ENCODE results near the gene PANX2. TPM values are rescaled to one million over a fixed set of nuclear protein-coding genes. Genes with fewer than 3 reads are reported as not detected.
A peak's percentile ranks its signal among the peaks of the same experiment; 100 is the strongest.
"Not testable (repeated sequence)": the region's sequence is repeated elsewhere in the genome, so short reads cannot be mapped to it uniquely, and the experiment has no call there.

Gene PANX2
- total RNA-seq, 2 experiments from 2014 or later, result 3.3 to 3.5 TPM

- H3K4me1 Mint-ChIP-seq (ENCODE audit: low read depth); DNase-seq; H3K36me3 Mint-ChIP-seq; H3K9me3 Mint-ChIP-seq; intact Hi-C loops (cut with micrococcal nuclease); H3K27ac Mint-ChIP-seq; POLR2A ChIA-PET; CTCF ChIA-PET: not testable (repeated sequence)
- Mint-ChIP-seq H3K27me3 (peaks cover 32% of the 10 kb centered on the region), H3K4me3 (peak overlapping the region; percentile 46)
These were observed 1.9 kb upstream of the PANX2 start for GRCh38 chr22:50168490-50169180.

GRCh38 chr22:50169181-50169759 lies 1.3 kb upstream of the PANX2 start:
- Mint-ChIP-seq H3K9me3 (no peaks in the 10 kb centered on the region), H3K27ac (no peak overlapping the region), H3K4me1 (ENCODE audit: low read depth) (peaks cover 9% of the 10 kb centered on the region), H3K4me3 (peak overlapping the region; percentile 56), H3K36me3 (no peaks in the 10 kb centered on the region), H3K27me3 (peaks cover 29% of the 10 kb centered on the region)
- ChIA-PET CTCF (no interaction called here), POLR2A (no interaction called here)
- intact Hi-C loops (cut with micrococcal nuclease), result no loop called here
- DNase-seq, result no peak

GRCh38 chr22:50169774-50170341 lies 673 bp upstream of the PANX2 start:
- H3K9me3 Mint-ChIP-seq, result no peaks in the 10 kb centered on the region
- peak overlapping the region; percentile 35 for H3K4me3 Mint-ChIP-seq
- ChIA-PET CTCF (no interaction called here), POLR2A (no interaction called here)
- DNase-seq, result peak; percentile 84
- peaks cover 29% of the 10 kb centered on the region for H3K27me3 Mint-ChIP-seq
- intact Hi-C loops (cut with micrococcal nuclease), result loop anchor here (2.0 kb wide), 1 partner anchor 15 kb away; the partner anchor contains the start of gene TRABD
- H3K36me3 Mint-ChIP-seq, result no peaks in the 10 kb centered on the region
- peaks cover 9% of the 10 kb centered on the region for H3K4me1 Mint-ChIP-seq (ENCODE audit: low read depth)
- H3K27ac Mint-ChIP-seq, result no peak overlapping the region

- Mint-ChIP-seq H3K36me3 (no peaks in the 10 kb centered on the region), H3K27ac (no peak overlapping the region), H3K27me3 (peaks cover 25% of the 10 kb centered on the region), H3K9me3 (no peaks in the 10 kb centered on the region), H3K4me3 (peak overlapping the region; percentile 67), H3K4me1 (ENCODE audit: low read depth) (peaks cover 9% of the 10 kb centered on the region)
- no peak for DNase-seq
- intact Hi-C loops (cut with micrococcal nuclease), result loop anchor here (2.0 kb wide), 1 partner anchor 13 kb away; the partner anchor contains the start of gene TRABD
- ChIA-PET POLR2A (interaction anchor here (1.9 kb wide), 1 partner anchor 20 kb away, joined by 5 read pairs; no protein-coding TSS in a partner anchor), CTCF (no interaction called here)
These were observed 911 bp downstream of the PANX2 start for GRCh38 chr22:50171319-50171964.

GRCh38 chr22:50171965-50172421 lies 1.5 kb downstream of the PANX2 start:
- Mint-ChIP-seq H3K27ac (no peak overlapping the region), H3K27me3 (peaks cover 27% of the 10 kb centered on the region), H3K9me3 (no peaks in the 10 kb centered on the region), H3K36me3 (no peaks in the 10 kb centered on the region), H3K4me1 (ENCODE audit: low read depth) (peaks cover 9% of the 10 kb centered on the region), H3K4me3 (no peak overlapping the region)
- CTCF ChIA-PET, result no interaction called here
- POLR2A ChIA-PET, result interaction anchor here (1.9 kb wide), 1 partner anchor 19 kb away, joined by 5 read pairs; no protein-coding TSS in a partner anchor
- intact Hi-C loops (cut with micrococcal nuclease), result loop anchor here (2.0 kb wide), 1 partner anchor 13 kb away; the partner anchor contains the start of gene TRABD
- DNase-seq, result no peak

GRCh38 chr22:50173311-50173982 lies 2.9 kb downstream of the PANX2 start:
- intact Hi-C loops (cut with micrococcal nuclease), result no loop called here
- Mint-ChIP-seq H3K9me3 (no peaks in the 10 kb centered on the region), H3K27ac (no peak overlapping the region), H3K4me1 (ENCODE audit: low read depth) (peaks cover 9% of the 10 kb centered on the region), H3K36me3 (no peaks in the 10 kb centered on the region), H3K4me3 (no peak overlapping the region), H3K27me3 (peaks cover 20% of the 10 kb centered on the region)
- ChIA-PET POLR2A (no interaction called here), CTCF (interaction anchor here (1.3 kb wide), 1 partner anchor 11 kb away, joined by 4 read pairs; no protein-coding TSS in a partner anchor)
- no peak for DNase-seq

GRCh38 chr22:50173983-50174355 lies 3.4 kb downstream of the PANX2 start:
- DNase-seq, result no peak
- intact Hi-C loops (cut with micrococcal nuclease), result no loop called here
- POLR2A ChIA-PET, result no interaction called here
- Mint-ChIP-seq H3K4me1 (ENCODE audit: low read depth) (peaks cover 5% of the 10 kb centered on the region), H3K27me3 (peaks cover 15% of the 10 kb centered on the region), H3K36me3 (no peaks in the 10 kb centered on the region), H3K27ac (no peak overlapping the region), H3K4me3 (no peak overlapping the region), H3K9me3 (no peaks in the 10 kb centered on the region)
- CTCF ChIA-PET, result interaction anchor here (1.3 kb wide), 1 partner anchor 10 kb away, joined by 4 read pairs; no protein-coding TSS in a partner anchor

- ChIA-PET CTCF (no interaction called here), POLR2A (interaction anchor here (1.0 kb wide), 1 partner anchor 12 kb away, joined by 3 read pairs; no protein-coding TSS in a partner anchor)
- H3K4me3 Mint-ChIP-seq, result no peak overlapping the region
- no peaks in the 10 kb centered on the region for H3K36me3 Mint-ChIP-seq
- H3K4me1 Mint-ChIP-seq (ENCODE audit: low read depth), result peaks cover 4% of the 10 kb centered on the region
- no peak for DNase-seq
- peaks cover 13% of the 10 kb centered on the region for H3K27me3 Mint-ChIP-seq
- H3K9me3 Mint-ChIP-seq, result no peaks in the 10 kb centered on the region
- intact Hi-C loops (cut with micrococcal nuclease), result no loop called here
- no peak overlapping the region for H3K27ac Mint-ChIP-seq
These were observed 4.1 kb downstream of the PANX2 start for GRCh38 chr22:50174382-50175190.

- Mint-ChIP-seq H3K27me3 (peaks cover 16% of the 10 kb centered on the region), H3K9me3 (no peaks in the 10 kb centered on the region), H3K4me1 (ENCODE audit: low read depth) (peaks cover 4% of the 10 kb centered on the region), H3K36me3 (no peaks in the 10 kb centered on the region), H3K4me3 (no peak overlapping the region), H3K27ac (no peak overlapping the region)
- POLR2A ChIA-PET, result interaction anchor here (1.0 kb wide), 1 partner anchor 12 kb away, joined by 3 read pairs; no protein-coding TSS in a partner anchor
- CTCF ChIA-PET, result no interaction called here
- intact Hi-C loops (cut with micrococcal nuclease), result no loop called here
- DNase-seq, result no peak
These were observed 4.6 kb downstream of the PANX2 start for GRCh38 chr22:50175191-50175461.

- Mint-ChIP-seq H3K36me3 (no peaks in the 10 kb centered on the region), H3K4me3 (no peak overlapping the region), H3K27ac (no peak overlapping the region), H3K27me3 (peaks cover 13% of the 10 kb centered on the region), H3K9me3 (no peaks in the 10 kb centered on the region), H3K4me1 (ENCODE audit: low read depth) (peaks cover 2% of the 10 kb centered on the region)
- CTCF ChIA-PET, result no interaction called here
- DNase-seq, result no peak
- intact Hi-C loops (cut with micrococcal nuclease), result no loop called here
- POLR2A ChIA-PET, result no interaction called here
These were observed 5.7 kb downstream of the PANX2 start for GRCh38 chr22:50175921-50176849.

Data from activated CD4-positive, alpha-beta memory T cell treated with anti-CD3 and anti-CD28 coated beads for 36 hours (primary cell).